ENCODE measurements around the gene RPS6KA2. TPM values are rescaled to one million over a fixed set of nuclear protein-coding genes. Genes with fewer than 3 reads are reported as not detected.
A peak's percentile ranks its signal among the peaks of the same experiment; 100 is the strongest.

Gene RPS6KA2
- total RNA-seq, 4 donors from 2014 or later, result 12.1 to 116 (median 26.4) TPM

DNA sequence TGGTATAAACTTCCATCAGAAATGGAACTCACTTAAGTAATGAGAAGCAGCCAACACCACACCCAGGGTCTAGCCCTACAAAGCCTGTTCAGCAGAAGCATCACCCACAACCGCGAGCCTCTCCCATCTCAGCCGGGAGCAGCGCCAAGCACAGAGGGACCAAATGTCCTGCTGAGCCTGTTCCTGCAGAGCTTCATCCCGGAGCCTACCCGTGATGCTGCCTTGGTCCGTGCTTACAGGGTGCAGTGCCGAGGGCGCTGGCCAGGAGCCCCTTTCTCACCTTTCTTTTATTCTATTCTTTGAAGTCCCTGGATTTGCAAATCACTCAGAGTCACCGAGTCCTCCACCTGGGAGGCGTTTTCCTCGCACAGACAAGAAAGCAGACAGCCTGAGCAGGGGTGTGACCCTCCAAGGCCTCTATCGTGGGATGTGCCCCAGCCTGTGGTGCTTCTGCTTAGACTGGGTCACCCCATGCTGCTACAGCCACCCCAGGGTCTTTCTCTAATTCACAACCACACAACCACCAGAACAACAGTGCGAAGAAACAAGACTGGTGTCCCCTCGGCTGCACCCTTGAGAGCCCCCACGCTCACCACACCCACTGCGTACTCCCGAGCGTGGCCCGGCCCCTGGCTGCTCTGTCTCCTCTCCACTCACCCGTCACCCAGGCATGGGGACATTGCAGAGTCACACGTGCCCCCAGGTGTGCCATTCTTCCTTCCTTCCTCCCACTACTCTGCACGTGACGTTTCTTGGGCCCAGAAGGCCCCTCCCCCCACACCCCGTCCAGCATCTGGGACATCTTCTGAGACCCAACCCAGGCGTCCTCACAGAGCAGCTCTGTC lies 152.1 kb downstream of the RPS6KA2 start:
- no peak for TF ChIP-seq CTCF (IDR thresholded peaks at IDR 0.05)
- no peak for TF ChIP-seq POLR2A (IDR thresholded peaks at IDR 0.05)
- Histone ChIP-seq H3K9me3 (no peaks in the 10 kb centered on the region), H3K27ac (no peak overlapping the region), H3K27me3 (no peaks in the 10 kb centered on the region), H3K4me3 (no peak overlapping the region), H3K36me3 (peaks cover 0 to 3% (median 0%) of the 10 kb centered on the region in 3 donors), H3K4me1 (no peaks in the 10 kb centered on the region)
- DNase-seq, result peak in 2 of 3 donors; percentile 40 to 43

- Histone ChIP-seq H3K4me1 (no peaks in the 10 kb centered on the region), H3K27ac (no peak overlapping the region), H3K9me3 (no peaks in the 10 kb centered on the region), H3K27me3 (no peaks in the 10 kb centered on the region), H3K4me3 (no peak overlapping the region), H3K36me3 (peaks cover 0 to 3% (median 0%) of the 10 kb centered on the region in 3 donors)
- DNase-seq, result peak in 1 of 3 donors; percentile 31
- TF ChIP-seq POLR2A (IDR thresholded peaks at IDR 0.05) (no peak), CTCF (IDR thresholded peaks at IDR 0.05) (no peak)
Measured at GRCh38 chr6:166473886-166474571, 153.0 kb downstream of the RPS6KA2 start.

DNA sequence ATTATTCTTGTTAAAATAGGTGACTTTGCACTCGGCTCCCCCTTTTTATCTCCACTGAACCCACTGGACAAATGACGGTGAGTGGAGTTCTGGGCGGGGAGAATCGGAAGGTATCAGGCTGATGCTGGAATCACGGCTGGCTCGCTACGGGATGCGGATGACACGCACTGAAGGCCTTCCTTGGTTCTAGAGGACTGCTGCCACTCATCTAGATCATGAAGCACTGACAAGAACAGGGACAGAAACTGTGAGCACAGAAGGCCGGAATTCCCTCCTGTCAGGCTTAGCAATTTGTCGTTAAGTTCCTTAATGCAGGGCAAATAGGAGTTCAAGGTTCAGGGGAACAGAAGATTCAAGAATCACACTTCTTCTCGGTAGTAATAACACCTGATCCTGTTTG lies 154.4 kb downstream of the RPS6KA2 start:
- Histone ChIP-seq H3K4me1 (no peaks in the 10 kb centered on the region), H3K4me3 (no peak overlapping the region), H3K36me3 (peaks cover 0 to 2% (median 0%) of the 10 kb centered on the region in 3 donors), H3K9me3 (no peaks in the 10 kb centered on the region), H3K27ac (no peak overlapping the region), H3K27me3 (no peaks in the 10 kb centered on the region)
- DNase-seq, result no peak
- TF ChIP-seq CTCF (IDR thresholded peaks at IDR 0.05) (no peak), POLR2A (IDR thresholded peaks at IDR 0.05) (no peak)

DNA sequence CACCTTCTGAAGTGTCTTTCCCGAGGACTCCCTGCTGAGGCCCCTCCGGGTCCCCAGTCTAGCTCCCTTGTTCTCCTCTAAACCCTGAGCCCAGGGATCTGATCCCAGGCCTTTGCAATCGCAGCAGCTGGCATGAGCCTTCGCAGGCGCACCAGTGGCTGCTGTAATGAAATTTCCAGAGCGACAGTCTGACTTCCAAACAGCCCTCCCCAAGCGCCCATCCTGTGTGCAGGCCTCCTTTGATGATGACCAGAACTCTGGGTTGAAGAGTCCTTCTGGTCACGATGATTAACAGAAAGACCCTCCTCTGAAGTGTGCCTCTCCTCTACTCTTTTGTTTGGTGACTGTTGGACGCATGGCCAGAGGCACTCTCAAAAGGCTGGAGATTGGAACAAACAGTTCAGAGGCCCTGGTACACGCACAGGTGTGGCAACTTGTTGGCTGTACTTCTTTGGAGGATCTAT lies 155.2 kb downstream of the RPS6KA2 start:
- Histone ChIP-seq H3K9me3 (no peaks in the 10 kb centered on the region), H3K4me3 (no peak overlapping the region), H3K36me3 (no peaks in the 10 kb centered on the region), H3K27ac (no peak overlapping the region), H3K27me3 (no peaks in the 10 kb centered on the region), H3K4me1 (no peaks in the 10 kb centered on the region)
- TF ChIP-seq CTCF (IDR thresholded peaks at IDR 0.05), result no peak
- no peak for TF ChIP-seq POLR2A (IDR thresholded peaks at IDR 0.05)
- DNase-seq, result no peak

DNA sequence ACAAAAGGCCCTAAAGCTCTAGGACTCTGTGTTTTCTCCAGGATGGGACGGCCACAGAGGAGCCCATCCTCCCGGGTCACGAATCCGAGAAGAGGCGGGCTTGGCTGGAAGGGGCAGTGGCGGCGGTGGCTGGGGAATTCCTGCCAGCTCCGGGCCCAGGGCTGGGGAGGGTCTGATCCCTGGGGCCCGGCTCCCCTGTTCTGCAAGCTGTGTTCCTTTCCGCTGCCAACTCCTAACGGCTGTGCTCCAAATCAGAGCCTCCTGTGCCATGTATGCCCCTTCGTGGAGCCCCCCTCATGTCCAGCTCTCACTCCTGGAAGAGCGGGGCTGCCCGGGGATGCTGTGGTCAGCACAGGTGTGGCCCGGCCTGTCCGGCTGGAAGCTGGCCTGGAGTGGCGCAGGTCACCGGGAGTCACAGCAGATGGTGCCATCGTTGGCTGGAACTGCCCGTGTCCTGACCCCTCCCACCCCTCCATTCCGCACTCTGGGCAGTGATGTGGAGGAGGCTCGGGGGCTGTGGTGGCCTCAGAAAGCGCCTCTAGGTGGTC lies 156.1 kb downstream of the RPS6KA2 start:
- Histone ChIP-seq H3K27me3 (no peaks in the 10 kb centered on the region), H3K27ac (no peak overlapping the region), H3K9me3 (no peaks in the 10 kb centered on the region), H3K4me3 (no peak overlapping the region), H3K36me3 (no peaks in the 10 kb centered on the region), H3K4me1 (no peaks in the 10 kb centered on the region)
- DNase-seq, result no peak
- TF ChIP-seq POLR2A (IDR thresholded peaks at IDR 0.05) (no peak), CTCF (IDR thresholded peaks at IDR 0.05) (no peak)

All from Peyer's patch (tissue), 4 donors.